OCI-LY1 (cell line): ENCODE results near the gene EMX1.

Source experiments
- H2AFZ ChIP-seq: fragments of 200-600 bp; sonication (generic), shearing (Covaris generic); 2 replicates; pipeline ENCODE4 v1.6.0; 2014; ENCODE audit warnings: antibody characterized with exemption, mild to moderate bottlenecking, low read length
- H3F3A ChIP-seq: fragments of 200-600 bp; sonication (generic), shearing (Covaris generic); 2 replicates; pipeline ENCODE4 v1.6.0; 2014; ENCODE audit warnings: mild to moderate bottlenecking, antibody characterized with exemption, low read length, moderate library complexity; ENCODE audit not compliant: insufficient read depth
- H3K27ac ChIP-seq: fragments of 200-600 bp; sonication (generic); 2 replicates; pipeline ENCODE4 v1.5.1; 2014; ENCODE audit warnings: low read length, mixed run types, mild to moderate bottlenecking, low read depth; ENCODE audit not compliant: poor library complexity, severe bottlenecking
- H3K27me3 ChIP-seq: fragments of 200-600 bp; sonication (generic); 2 replicates; pipeline ENCODE4 v1.6.0; 2014; ENCODE audit warnings: antibody characterized with exemption, mild to moderate bottlenecking, low read length, moderate library complexity; ENCODE audit not compliant: insufficient read depth
- H3K36me3 ChIP-seq: fragments of 200-600 bp; sonication (generic); 2 replicates; pipeline ENCODE4 v1.6.1; 2014; ENCODE audit warnings: mild to moderate bottlenecking, antibody characterized with exemption, low read length, moderate library complexity, mixed read lengths; ENCODE audit not compliant: insufficient read depth
- H3K4me1 ChIP-seq: fragments of 200-600 bp; sonication (generic); 2 replicates; pipeline ENCODE4 v1.5.1; 2014; ENCODE audit warnings: mild to moderate bottlenecking, low read length, moderate library complexity; ENCODE audit not compliant: insufficient read depth, severe bottlenecking
- H3K4me2 ChIP-seq: fragments of 200-600 bp; sonication (generic), shearing (Covaris generic); 2 replicates; pipeline ENCODE4 v1.6.1; 2014; ENCODE audit warnings: low read length
- H3K4me3 ChIP-seq: fragments of 200-600 bp; sonication (generic); 2 replicates; pipeline ENCODE4 v1.5.1; 2014; ENCODE audit warnings: low read length, low read depth, mild to moderate bottlenecking, mixed read lengths; ENCODE audit not compliant: poor library complexity, severe bottlenecking
- H3K79me2 ChIP-seq: fragments of 200-600 bp; shearing (Covaris generic); 2 replicates; pipeline ENCODE4 v1.6.1; 2016; ENCODE audit warnings: mixed run types, low read length, mixed read lengths; ENCODE audit not compliant: insufficient read depth
- H3K9ac ChIP-seq: fragments of 200-600 bp; sonication (generic), shearing (Covaris generic); 2 replicates; pipeline ENCODE4 v1.6.1; 2014; ENCODE audit warnings: mild to moderate bottlenecking, low read length, mixed read lengths
- H3K9me2 ChIP-seq: fragments of 200-600 bp; sonication (generic), shearing (Covaris generic); 2 replicates; pipeline ENCODE4 v1.6.1; 2014; ENCODE audit warnings: low read depth, mild to moderate bottlenecking, low read length, mixed read lengths
- H3K9me3 ChIP-seq: fragments of 200-600 bp; shearing (Covaris generic); 2 replicates; pipeline ENCODE4 v1.6.1; 2014; ENCODE audit warnings: low read length, mixed read lengths
- H4K20me1 ChIP-seq: fragments of 200-600 bp; sonication (generic), shearing (Covaris generic); 2 replicates; pipeline ENCODE4 v1.6.0; 2016; ENCODE audit warnings: mild to moderate bottlenecking, low read length; ENCODE audit not compliant: insufficient read depth
- EZH2 ChIP-seq: fragments of 200-600 bp; sonication (generic), shearing (Covaris generic); IDR thresholded peaks from 2 replicates; pipeline ENCODE4 v1.8.0; 2017; ENCODE audit warnings: borderline replicate concordance, mixed run types, mild to moderate bottlenecking, antibody characterized with exemption, low read length, moderate library complexity, mixed read lengths
- TF ChIP-seq, protein P1 (sequence below): fragments of 200-600 bp; sonication (generic), shearing (Covaris generic); IDR thresholded peaks from 2 replicates; pipeline ENCODE4 v1.5.1; 2017; ENCODE audit warnings: mild to moderate bottlenecking, antibody characterized with exemption, low read length, moderate library complexity, mixed read lengths

The EMX1 gene

GRCh38 chr2:72952110-72952823, 34.9 kb downstream of the EMX1 start:
- no peak overlapping the region for H3K4me3 ChIP-seq
- no peak overlapping the region for H3K9ac ChIP-seq
- TF ChIP-seq, protein P1, sequence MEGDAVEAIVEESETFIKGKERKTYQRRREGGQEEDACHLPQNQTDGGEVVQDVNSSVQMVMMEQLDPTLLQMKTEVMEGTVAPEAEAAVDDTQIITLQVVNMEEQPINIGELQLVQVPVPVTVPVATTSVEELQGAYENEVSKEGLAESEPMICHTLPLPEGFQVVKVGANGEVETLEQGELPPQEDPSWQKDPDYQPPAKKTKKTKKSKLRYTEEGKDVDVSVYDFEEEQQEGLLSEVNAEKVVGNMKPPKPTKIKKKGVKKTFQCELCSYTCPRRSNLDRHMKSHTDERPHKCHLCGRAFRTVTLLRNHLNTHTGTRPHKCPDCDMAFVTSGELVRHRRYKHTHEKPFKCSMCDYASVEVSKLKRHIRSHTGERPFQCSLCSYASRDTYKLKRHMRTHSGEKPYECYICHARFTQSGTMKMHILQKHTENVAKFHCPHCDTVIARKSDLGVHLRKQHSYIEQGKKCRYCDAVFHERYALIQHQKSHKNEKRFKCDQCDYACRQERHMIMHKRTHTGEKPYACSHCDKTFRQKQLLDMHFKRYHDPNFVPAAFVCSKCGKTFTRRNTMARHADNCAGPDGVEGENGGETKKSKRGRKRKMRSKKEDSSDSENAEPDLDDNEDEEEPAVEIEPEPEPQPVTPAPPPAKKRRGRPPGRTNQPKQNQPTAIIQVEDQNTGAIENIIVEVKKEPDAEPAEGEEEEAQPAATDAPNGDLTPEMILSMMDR = peak; percentile 20; the same call in 1 of the 2 replicates
- no peak for TF ChIP-seq EZH2
- H3K4me2 ChIP-seq = no peak overlapping the region
- no peaks in the 10 kb centered on the region for H4K20me1 ChIP-seq
- no peaks in the 10 kb centered on the region for H3K9me3 ChIP-seq
- H3K9me2 ChIP-seq = no peaks in the 10 kb centered on the region
- no peaks in the 10 kb centered on the region for H3F3A ChIP-seq
- no peaks in the 10 kb centered on the region for H3K79me2 ChIP-seq
- no peaks in the 10 kb centered on the region for H3K27me3 ChIP-seq
- no peaks in the 10 kb centered on the region for H3K36me3 ChIP-seq
- H3K4me1 ChIP-seq = peaks cover 12% of the 10 kb centered on the region
- no peak overlapping the region for H2AFZ ChIP-seq
- H3K27ac ChIP-seq = no peak overlapping the region

DNA sequence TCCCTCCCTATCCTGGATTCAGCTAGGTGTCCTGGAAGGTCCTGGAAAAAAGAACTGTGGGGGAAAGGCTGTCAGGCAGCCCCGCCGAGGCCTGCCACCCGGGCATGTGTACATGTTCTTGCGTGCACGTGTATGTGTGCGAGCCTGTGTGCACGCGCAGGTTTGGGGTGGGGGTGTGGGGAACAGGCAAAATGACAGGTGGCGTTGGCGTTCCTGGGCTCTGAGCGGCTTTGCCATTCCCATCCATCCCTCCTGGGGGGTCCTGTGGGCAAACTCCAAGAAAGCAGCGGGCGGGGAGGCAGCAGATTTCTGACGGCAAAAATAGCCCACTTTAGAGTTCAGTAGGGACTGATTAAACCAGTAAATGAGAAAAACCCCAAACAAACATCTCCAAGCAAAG, 35.6 kb downstream of the EMX1 start:
- Histone ChIP-seq H3K4me2 (no peak overlapping the region), H3K27ac (no peak overlapping the region), H3K4me3 (no peak overlapping the region), H3K79me2 (no peaks in the 10 kb centered on the region), H3K36me3 (no peaks in the 10 kb centered on the region), H3K9ac (no peak overlapping the region), H3F3A (no peaks in the 10 kb centered on the region), H2AFZ (no peak overlapping the region), H4K20me1 (no peaks in the 10 kb centered on the region), H3K27me3 (no peaks in the 10 kb centered on the region), H3K9me2 (no peaks in the 10 kb centered on the region), H3K9me3 (no peaks in the 10 kb centered on the region), H3K4me1 (peaks cover 12% of the 10 kb centered on the region)
- no peak for TF ChIP-seq EZH2
- TF ChIP-seq, protein P1 = no peak

DNA sequence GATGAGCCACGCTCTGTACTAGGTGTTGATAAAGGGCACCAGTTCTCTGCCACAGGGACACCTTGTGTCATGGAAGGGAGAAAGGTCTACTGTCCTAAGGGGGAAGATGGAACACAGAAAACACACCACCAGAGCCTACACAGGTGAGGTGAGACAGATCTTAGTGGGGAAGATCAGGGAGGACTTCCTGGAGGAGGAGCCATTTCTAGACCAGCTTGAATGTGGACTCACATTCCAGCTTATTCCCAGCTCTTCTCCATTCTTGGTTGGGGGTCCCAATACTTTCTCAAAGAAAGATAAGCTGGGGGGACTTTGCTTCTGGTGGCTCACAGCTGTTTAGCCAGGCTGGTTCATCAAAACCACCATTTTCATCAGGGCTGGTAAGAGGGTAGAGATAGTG, 36.2 kb downstream of the EMX1 start:
- Histone ChIP-seq H3K4me2 (no peak overlapping the region), H3K79me2 (no peaks in the 10 kb centered on the region), H4K20me1 (no peaks in the 10 kb centered on the region), H3K9me3 (no peaks in the 10 kb centered on the region), H2AFZ (no peak overlapping the region), H3K36me3 (no peaks in the 10 kb centered on the region), H3K4me3 (no peak overlapping the region), H3K27ac (no peak overlapping the region), H3K9ac (no peak overlapping the region), H3K27me3 (no peaks in the 10 kb centered on the region), H3K4me1 (peaks cover 12% of the 10 kb centered on the region), H3K9me2 (no peaks in the 10 kb centered on the region), H3F3A (no peaks in the 10 kb centered on the region)
- TF ChIP-seq EZH2 = no peak
- TF ChIP-seq, protein P1 = no peak
